ENCODE results near the gene LRRC38.

Gene LRRC38

DNA sequence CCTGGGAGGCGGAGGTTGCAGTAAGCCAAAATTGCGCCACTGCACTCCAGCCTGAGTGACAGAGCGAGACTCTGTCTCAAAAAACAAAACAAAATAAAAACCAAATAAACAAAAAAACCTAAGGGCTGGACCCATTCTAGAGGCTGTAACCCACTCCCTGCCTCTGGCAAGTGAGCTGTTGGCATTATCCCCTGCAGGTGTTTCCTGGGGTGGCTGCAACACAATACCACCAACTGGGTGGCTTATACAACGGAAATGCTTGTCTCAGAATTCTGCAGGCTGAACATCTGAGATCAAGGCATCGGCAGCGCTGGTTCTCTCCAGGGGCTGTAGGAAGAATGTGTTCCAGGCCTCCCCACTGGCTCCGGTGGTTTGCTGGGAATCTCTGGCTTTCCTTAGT lies 15.2 kb downstream of the LRRC38 start:
- no peak for DNase-seq (ENCODE audit: extremely low spot score)
- no peak for TF ChIP-seq BHLHE40 (IDR thresholded peaks at IDR 0.05; ENCODE audit: borderline replicate concordance)
- TF ChIP-seq, protein P1, sequence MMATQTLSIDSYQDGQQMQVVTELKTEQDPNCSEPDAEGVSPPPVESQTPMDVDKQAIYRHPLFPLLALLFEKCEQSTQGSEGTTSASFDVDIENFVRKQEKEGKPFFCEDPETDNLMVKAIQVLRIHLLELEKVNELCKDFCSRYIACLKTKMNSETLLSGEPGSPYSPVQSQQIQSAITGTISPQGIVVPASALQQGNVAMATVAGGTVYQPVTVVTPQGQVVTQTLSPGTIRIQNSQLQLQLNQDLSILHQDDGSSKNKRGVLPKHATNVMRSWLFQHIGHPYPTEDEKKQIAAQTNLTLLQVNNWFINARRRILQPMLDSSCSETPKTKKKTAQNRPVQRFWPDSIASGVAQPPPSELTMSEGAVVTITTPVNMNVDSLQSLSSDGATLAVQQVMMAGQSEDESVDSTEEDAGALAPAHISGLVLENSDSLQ (IDR thresholded peaks at IDR 0.05): no peak
- no peak for TF ChIP-seq TARDBP (IDR thresholded peaks at IDR 0.05)
- no peak for TF ChIP-seq SUZ12 (IDR thresholded peaks at IDR 0.05)
- TF ChIP-seq ELF4 (IDR thresholded peaks at IDR 0.05): no peak
- TF ChIP-seq ZNF384 (IDR thresholded peaks at IDR 0.05): no peak
- ChIA-PET POLR2A (no interaction called here), CTCF (no interaction called here)

DNA sequence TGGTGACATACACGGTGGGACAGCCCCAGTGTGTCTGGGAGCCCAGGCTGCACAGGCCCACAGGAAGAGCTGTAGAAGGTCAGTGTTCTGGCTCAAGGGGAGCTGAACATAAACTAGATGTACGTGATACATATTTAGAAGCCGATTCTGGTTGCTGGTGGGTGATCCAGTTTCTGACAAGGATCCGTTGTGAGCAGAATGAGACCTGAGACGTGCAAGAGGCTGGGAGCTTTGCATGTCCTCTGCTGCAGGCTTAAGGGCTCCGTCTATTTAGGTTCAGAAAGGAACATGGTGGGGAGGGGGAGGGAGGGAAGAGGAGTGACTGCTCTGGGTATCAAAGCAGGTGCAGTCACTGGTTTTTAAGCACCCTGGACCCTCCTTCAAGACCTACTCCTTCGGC lies 18.6 kb downstream of the LRRC38 start:
- no peak for TF ChIP-seq SP1 (IDR thresholded peaks at IDR 0.05)
- TF ChIP-seq TARDBP (IDR thresholded peaks at IDR 0.05): no peak
- no peak for TF ChIP-seq LEF1 (IDR thresholded peaks at IDR 0.05; ENCODE audit: borderline replicate concordance)
- TF ChIP-seq BHLHE40 (IDR thresholded peaks at IDR 0.05; ENCODE audit: borderline replicate concordance): no peak
- no peak for TF ChIP-seq SUZ12 (IDR thresholded peaks at IDR 0.05)
- no peak for TF ChIP-seq L3MBTL2 (conservative IDR thresholded peaks at IDR 0.05)
- no peak for TF ChIP-seq HDGF (IDR thresholded peaks at IDR 0.05; ENCODE audit: borderline replicate concordance)
- TF ChIP-seq FOXA1 (IDR thresholded peaks at IDR 0.05): no peak
- TF ChIP-seq ZNF384 (IDR thresholded peaks at IDR 0.05): no peak
- TF ChIP-seq ELF4 (IDR thresholded peaks at IDR 0.05): no peak
- TF ChIP-seq CTBP1 (IDR thresholded peaks at IDR 0.05; ENCODE audit: borderline replicate concordance): no peak
- TF ChIP-seq NFRKB (IDR thresholded peaks at IDR 0.05): no peak
- TF ChIP-seq FOXM1 (IDR thresholded peaks at IDR 0.05; ENCODE audit: borderline replicate concordance): no peak
- no peak for DNase-seq (ENCODE audit: extremely low spot score)
- CTCF ChIA-PET: interaction anchor here (0.6 kb wide), 1 partner anchor 168 kb away, joined by 4 read pairs; no protein-coding TSS in a partner anchor
- POLR2A ChIA-PET: no interaction called here

DNA sequence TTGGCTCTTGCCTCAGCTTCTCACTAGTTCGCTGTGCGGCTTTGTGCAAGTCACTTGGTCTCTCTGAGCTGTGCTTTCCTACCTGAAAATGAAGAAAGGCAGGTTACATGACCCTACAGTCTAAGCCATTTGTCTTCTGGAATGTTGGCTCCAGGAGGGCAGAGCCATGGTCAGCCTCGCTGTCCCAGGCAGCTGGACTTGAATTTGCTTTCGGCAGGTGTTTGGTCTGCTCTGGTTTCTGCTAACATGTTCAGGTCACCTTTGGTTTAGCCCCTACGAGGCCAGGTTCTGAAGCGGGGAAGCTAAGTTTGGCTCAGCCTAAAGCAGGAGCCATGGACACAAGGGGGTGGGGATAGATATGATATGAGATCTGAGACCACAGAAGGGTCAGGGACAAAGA lies 19.1 kb downstream of the LRRC38 start:
- POLR2A ChIA-PET: no interaction called here
- no peak for DNase-seq (ENCODE audit: extremely low spot score)
- TF ChIP-seq SUZ12 (IDR thresholded peaks at IDR 0.05): no peak
- no peak for TF ChIP-seq LEF1 (IDR thresholded peaks at IDR 0.05; ENCODE audit: borderline replicate concordance)
- no peak for TF ChIP-seq ELF4 (IDR thresholded peaks at IDR 0.05)
- no peak for TF ChIP-seq NFRKB (IDR thresholded peaks at IDR 0.05)
- TF ChIP-seq BHLHE40 (IDR thresholded peaks at IDR 0.05; ENCODE audit: borderline replicate concordance): no peak
- no peak for TF ChIP-seq FOXA1 (IDR thresholded peaks at IDR 0.05)
- no peak for TF ChIP-seq ZNF384 (IDR thresholded peaks at IDR 0.05)
- TF ChIP-seq, protein P1 (IDR thresholded peaks at IDR 0.05): no peak
- no peak for TF ChIP-seq L3MBTL2 (conservative IDR thresholded peaks at IDR 0.05)
- TF ChIP-seq TARDBP (IDR thresholded peaks at IDR 0.05): no peak
- TF ChIP-seq FOXK2 (IDR thresholded peaks at IDR 0.05): no peak
- TF ChIP-seq HDGF (IDR thresholded peaks at IDR 0.05; ENCODE audit: borderline replicate concordance): no peak
- CTCF ChIA-PET: interaction anchor here (0.6 kb wide), 1 partner anchor 445 kb away, joined by 3 read pairs; no protein-coding TSS in a partner anchor

DNA sequence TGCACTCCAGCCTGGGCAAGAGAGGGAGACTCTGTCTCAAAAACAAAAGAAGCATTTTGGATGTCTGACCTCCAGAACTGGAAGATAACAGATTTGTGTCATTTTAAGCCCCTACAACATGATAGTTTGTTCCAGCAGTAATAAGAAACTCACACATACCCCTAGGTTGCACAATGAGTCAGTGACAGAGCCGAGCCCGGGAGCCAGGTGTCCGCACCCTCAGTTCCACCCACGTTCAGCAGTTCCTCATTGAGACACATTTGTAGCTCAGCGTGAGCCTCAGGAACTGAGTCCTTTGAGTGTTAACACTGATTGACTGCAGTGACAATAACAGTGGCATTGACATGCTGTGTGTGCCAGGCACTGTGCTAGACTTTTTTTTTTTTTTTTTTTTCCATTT lies 19.8 kb downstream of the LRRC38 start:
- CTCF ChIA-PET: interaction anchor here (0.6 kb wide), 2 partner anchors 446 to 988 kb away, joined by 3 to 8 read pairs; no protein-coding TSS in a partner anchor

DNA sequence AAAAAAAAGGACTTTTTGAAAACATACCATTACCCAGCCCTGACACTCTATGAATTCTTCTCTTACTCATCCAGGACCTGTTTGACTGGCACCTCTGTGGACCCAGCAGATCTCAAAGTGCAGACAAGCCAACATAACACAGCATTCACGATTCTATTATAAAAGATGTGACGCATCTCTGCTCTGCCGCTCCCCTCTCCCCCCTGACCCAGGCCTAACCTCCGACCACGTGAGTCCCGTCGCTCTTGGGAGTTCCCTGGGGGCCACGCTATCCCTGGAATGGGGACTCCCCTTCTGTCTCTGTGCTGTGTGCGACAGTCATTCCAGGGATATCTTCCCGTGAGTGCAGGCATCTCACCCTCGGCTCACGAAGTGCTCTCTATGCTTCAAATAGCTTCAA lies 21.1 kb downstream of the LRRC38 start:
- POLR2A ChIA-PET: no interaction called here
- CTCF ChIA-PET: no interaction called here
- no peak for TF ChIP-seq CTBP1 (IDR thresholded peaks at IDR 0.05; ENCODE audit: borderline replicate concordance)
- TF ChIP-seq ARNT (IDR thresholded peaks at IDR 0.05): no peak
- no peak for TF ChIP-seq FOXM1 (IDR thresholded peaks at IDR 0.05; ENCODE audit: borderline replicate concordance)
- TF ChIP-seq BHLHE40 (IDR thresholded peaks at IDR 0.05; ENCODE audit: borderline replicate concordance): no peak
- TF ChIP-seq FOXA1 (IDR thresholded peaks at IDR 0.05): no peak
- no peak for TF ChIP-seq TARDBP (IDR thresholded peaks at IDR 0.05)
- no peak for TF ChIP-seq SP1 (IDR thresholded peaks at IDR 0.05)
- TF ChIP-seq ZNF384 (IDR thresholded peaks at IDR 0.05): no peak
- no peak for TF ChIP-seq SUZ12 (IDR thresholded peaks at IDR 0.05)
- TF ChIP-seq LEF1 (IDR thresholded peaks at IDR 0.05; ENCODE audit: borderline replicate concordance): no peak
- no peak for TF ChIP-seq FOXK2 (IDR thresholded peaks at IDR 0.05)
- TF ChIP-seq L3MBTL2 (conservative IDR thresholded peaks at IDR 0.05): no peak
- DNase-seq (ENCODE audit: extremely low spot score): no peak

More for the DNA sequence above, 19.8 kb downstream of the LRRC38 start:
- no peak for DNase-seq (ENCODE audit: extremely low spot score)
- POLR2A ChIA-PET: no interaction called here
- TF ChIP-seq BHLHE40 (IDR thresholded peaks at IDR 0.05; ENCODE audit: borderline replicate concordance): no peak
- no peak for TF ChIP-seq SP1 (IDR thresholded peaks at IDR 0.05)
- TF ChIP-seq SUZ12 (IDR thresholded peaks at IDR 0.05): no peak
- TF ChIP-seq TARDBP (IDR thresholded peaks at IDR 0.05): no peak
- TF ChIP-seq HDGF (IDR thresholded peaks at IDR 0.05; ENCODE audit: borderline replicate concordance): no peak
- TF ChIP-seq ARNT (IDR thresholded peaks at IDR 0.05): no peak
- TF ChIP-seq FOXM1 (IDR thresholded peaks at IDR 0.05; ENCODE audit: borderline replicate concordance): no peak

DNA sequence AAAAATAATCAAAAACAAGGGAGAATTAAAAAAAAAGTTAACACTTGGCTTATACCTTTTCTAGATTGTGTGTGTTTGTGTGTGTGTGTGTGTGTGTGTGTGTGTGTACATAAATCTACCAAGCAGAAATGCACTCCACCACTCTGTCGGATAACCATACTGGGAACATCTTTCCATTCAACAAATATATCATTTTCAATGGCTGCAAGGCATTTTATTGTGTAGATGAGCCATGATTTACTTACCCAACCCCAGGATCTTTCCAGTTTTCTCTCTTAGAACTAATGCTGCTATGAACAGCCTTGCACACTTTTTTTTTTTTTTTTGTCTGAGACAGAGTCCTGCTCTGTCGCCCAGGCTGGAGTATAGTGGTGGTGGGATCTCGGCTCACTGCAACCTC lies 25.8 kb downstream of the LRRC38 start:
- DNase-seq (ENCODE audit: extremely low spot score): no peak
- ChIA-PET POLR2A (no interaction called here), CTCF (no interaction called here)
- TF ChIP-seq HDGF (IDR thresholded peaks at IDR 0.05; ENCODE audit: borderline replicate concordance) (no peak), ELF4 (IDR thresholded peaks at IDR 0.05) (no peak), TARDBP (IDR thresholded peaks at IDR 0.05) (no peak), FOXA1 (IDR thresholded peaks at IDR 0.05) (no peak), FOXM1 (IDR thresholded peaks at IDR 0.05; ENCODE audit: borderline replicate concordance) (no peak)

DNA sequence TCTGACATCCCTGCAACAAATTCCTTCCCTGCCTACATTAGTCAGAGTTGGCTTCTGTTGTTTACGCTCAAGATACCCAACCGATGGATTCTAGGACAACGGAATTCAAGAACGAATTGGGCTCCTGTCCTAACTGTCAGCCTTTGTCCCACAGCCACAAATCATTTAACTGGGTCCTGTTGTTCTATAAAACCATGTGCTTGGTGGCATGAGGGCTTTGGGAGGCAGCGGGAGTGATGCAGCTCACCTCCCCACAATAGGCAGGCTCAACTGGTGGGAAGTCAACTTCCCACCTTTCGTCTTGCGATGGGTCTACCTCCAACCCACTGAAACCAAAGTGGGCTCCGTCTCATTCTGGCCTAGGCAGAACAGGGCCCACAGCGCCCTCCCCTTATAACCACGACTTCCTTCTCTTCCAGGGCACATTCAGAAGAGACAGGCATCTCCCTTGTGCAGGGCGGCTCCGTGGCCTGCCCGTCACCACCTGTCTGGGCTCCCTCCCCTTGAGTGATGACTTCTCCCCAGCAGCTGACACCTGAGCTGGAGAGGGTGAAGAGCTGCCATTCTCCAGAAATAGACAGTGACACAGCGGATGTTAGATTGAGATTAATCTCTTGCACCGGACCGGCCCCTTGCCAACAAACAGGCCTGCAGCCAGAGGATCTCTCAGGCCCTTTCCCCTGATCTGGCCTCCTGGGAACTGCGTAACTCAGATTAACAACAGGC lies 26.5 kb downstream of the LRRC38 start:
- ChIA-PET CTCF (no interaction called here), POLR2A (no interaction called here)
- no peak for DNase-seq (ENCODE audit: extremely low spot score)
- TF ChIP-seq FOXM1 (IDR thresholded peaks at IDR 0.05; ENCODE audit: borderline replicate concordance) (no peak), HDGF (IDR thresholded peaks at IDR 0.05; ENCODE audit: borderline replicate concordance) (no peak), ARNT (IDR thresholded peaks at IDR 0.05) (no peak), NFRKB (IDR thresholded peaks at IDR 0.05) (no peak), ELF4 (IDR thresholded peaks at IDR 0.05) (no peak), TARDBP (IDR thresholded peaks at IDR 0.05) (no peak), SUZ12 (IDR thresholded peaks at IDR 0.05) (no peak), CTBP1 (IDR thresholded peaks at IDR 0.05; ENCODE audit: borderline replicate concordance) (no peak), FOXA1 (IDR thresholded peaks at IDR 0.05) (no peak), SP1 (IDR thresholded peaks at IDR 0.05) (no peak)
- TF ChIP-seq, protein P1 (IDR thresholded peaks at IDR 0.05): no peak

Data from HEK293T (cell line).